ENCODE results near the gene MGMT. TPM values are rescaled to one million over a fixed set of nuclear protein-coding genes. Genes with fewer than 3 reads are reported as not detected.
A peak's percentile ranks its signal among the peaks of the same experiment; 100 is the strongest.

Gene MGMT
- total and polyA plus RNA-seq, 4 donors: 28.2 to 79.1 (median 46.0) TPM

DNA sequence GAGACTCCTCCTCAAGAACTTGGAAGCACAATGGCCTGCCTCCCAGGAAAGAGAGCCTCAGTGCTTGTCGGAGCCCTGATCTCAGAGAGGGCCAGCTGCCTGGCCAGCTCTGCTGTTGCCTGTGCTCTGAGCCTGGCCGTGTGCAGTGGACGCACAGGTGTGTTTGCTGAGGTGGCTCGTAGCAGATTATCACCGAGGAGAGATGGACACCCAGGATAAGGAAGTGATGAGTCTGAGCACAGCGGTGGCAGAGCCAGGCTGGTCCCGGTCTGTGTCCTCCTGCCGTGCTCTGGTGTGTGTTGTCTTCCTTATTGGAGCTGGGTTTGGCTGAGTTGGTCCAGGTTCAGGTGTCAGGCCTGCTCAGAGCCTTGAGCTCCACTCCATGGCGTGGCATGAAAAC, 288.6 kb downstream of the MGMT start:
- no peak overlapping the region for H3K9ac ChIP-seq (ENCODE audit: low read depth in 1 of 2, low read length in 2 of 2)
- DNase-seq (ENCODE audit: low spot score): peak; percentile 27
- no peak overlapping the region for H3K27ac ChIP-seq (ENCODE audit: low read depth in 1 of 2, low read length in 2 of 2)
- H3K4me3 ChIP-seq (ENCODE audit: low read depth in 1 of 3, low read length in 3 of 3): no peak overlapping the region
- H3K9me3 ChIP-seq (ENCODE audit: control insufficient read depth in 4 of 4, low read length in 3 of 4): no peaks in the 10 kb centered on the region
- H3K27me3 ChIP-seq (ENCODE audit: control insufficient read depth in 4 of 4, insufficient read depth in 4 of 4, low read length in 3 of 4): no peaks in the 10 kb centered on the region
- H3K4me1 ChIP-seq (ENCODE audit: control insufficient read depth in 4 of 4, insufficient read depth in 4 of 4, low read length in 3 of 4): peaks cover 21 to 63% (median 51%) of the 10 kb centered on the region in 4 donors
- peaks cover 0 to 5% (median 0%) of the 10 kb centered on the region in 4 donors for H3K36me3 ChIP-seq (ENCODE audit: control insufficient read depth in 4 of 4, insufficient read depth in 3 of 4, low read depth in 1 of 4, low read length in 3 of 4)
- WGBS: 67% methylated on average over 9 of the region's 9 CpGs
- TF ChIP-seq TAF1 (conservative IDR thresholded peaks at IDR 0.05) (no peak), GABPA (IDR thresholded peaks at IDR 0.05 in 1 of 2, conservative IDR thresholded peaks at IDR 0.05 in 1 of 2) (no peak), JUND (IDR thresholded peaks at IDR 0.05) (no peak), REST (IDR thresholded peaks at IDR 0.05) (no peak), RAD21 (IDR thresholded peaks at IDR 0.05) (no peak), RXRA (IDR thresholded peaks at IDR 0.05) (no peak), HNF4G (IDR thresholded peaks at IDR 0.05) (no peak), NR2F2 (IDR thresholded peaks at IDR 0.05) (no peak), YY1 (IDR thresholded peaks at IDR 0.05) (no peak)
- TF ChIP-seq, protein P1, sequence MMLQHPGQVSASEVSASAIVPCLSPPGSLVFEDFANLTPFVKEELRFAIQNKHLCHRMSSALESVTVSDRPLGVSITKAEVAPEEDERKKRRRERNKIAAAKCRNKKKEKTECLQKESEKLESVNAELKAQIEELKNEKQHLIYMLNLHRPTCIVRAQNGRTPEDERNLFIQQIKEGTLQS (IDR thresholded peaks at IDR 0.05): no peak
- TF ChIP-seq, protein P2, sequence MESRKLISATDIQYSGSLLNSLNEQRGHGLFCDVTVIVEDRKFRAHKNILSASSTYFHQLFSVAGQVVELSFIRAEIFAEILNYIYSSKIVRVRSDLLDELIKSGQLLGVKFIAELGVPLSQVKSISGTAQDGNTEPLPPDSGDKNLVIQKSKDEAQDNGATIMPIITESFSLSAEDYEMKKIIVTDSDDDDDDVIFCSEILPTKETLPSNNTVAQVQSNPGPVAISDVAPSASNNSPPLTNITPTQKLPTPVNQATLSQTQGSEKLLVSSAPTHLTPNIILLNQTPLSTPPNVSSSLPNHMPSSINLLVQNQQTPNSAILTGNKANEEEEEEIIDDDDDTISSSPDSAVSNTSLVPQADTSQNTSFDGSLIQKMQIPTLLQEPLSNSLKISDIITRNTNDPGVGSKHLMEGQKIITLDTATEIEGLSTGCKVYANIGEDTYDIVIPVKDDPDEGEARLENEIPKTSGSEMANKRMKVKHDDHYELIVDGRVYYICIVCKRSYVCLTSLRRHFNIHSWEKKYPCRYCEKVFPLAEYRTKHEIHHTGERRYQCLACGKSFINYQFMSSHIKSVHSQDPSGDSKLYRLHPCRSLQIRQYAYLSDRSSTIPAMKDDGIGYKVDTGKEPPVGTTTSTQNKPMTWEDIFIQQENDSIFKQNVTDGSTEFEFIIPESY (IDR thresholded peaks at IDR 0.05): no peak

DNA sequence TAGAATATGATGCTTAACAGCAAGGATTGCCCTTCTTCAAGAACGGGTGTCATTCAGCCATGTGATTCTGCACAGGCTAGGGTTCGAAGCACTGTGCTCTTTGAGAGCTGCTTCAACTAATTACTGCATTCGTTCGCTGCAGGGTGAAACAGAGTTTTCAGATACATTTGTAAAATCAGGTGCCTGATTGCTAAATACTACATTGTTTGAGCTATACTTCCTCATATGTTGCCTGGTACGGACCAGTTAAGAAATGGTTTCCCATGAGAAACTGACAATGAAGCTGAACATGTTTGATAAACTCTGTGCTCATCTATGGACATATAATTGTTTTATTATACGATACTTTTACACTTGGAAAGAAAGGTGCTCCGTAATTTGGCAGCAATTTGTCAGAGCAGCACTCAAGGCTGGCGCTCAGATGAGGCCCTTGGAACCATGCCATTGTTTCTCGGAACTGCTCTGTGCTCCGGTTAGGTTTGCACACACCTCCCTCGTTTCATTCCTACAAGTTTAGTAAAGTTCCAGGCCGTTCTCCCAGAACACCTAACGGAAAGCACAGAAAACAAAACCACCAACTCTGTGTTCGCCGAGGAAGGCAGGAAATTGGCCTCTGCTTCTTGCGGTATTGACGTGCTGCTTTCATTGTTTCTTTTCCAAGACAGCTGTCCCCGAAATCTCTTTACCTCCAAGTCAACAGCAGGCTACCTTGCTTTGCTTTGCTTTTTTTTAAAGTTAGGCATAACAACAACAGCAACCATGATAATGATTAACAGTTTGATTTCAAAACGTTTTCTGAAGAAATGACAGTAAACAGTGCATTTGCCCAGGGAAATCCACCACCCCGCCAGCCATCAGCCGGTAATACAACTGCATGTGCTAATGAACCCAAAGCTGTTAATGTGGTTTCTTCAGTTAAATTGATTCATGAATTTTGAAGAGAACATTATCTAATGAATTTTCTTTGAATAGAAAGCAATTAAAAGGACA, 290.2 kb downstream of the MGMT start:
- H3K9me3 ChIP-seq (ENCODE audit: control insufficient read depth in 4 of 4, low read length in 3 of 4): no peaks in the 10 kb centered on the region
- H3K27me3 ChIP-seq (ENCODE audit: control insufficient read depth in 4 of 4, insufficient read depth in 4 of 4, low read length in 3 of 4): no peaks in the 10 kb centered on the region
- H3K27ac ChIP-seq (ENCODE audit: low read depth in 1 of 2, low read length in 2 of 2): peak overlapping the region; percentile 90 to 91
- H3K4me3 ChIP-seq (ENCODE audit: low read depth in 1 of 3, low read length in 3 of 3): peak overlapping the region; percentile 11 to 48 (median 38)
- peak; percentile 34 for DNase-seq (ENCODE audit: low spot score)
- peaks cover 0 to 8% (median under 1%) of the 10 kb centered on the region in 4 donors for H3K36me3 ChIP-seq (ENCODE audit: control insufficient read depth in 4 of 4, insufficient read depth in 3 of 4, low read depth in 1 of 4, low read length in 3 of 4)
- TF ChIP-seq SP1 (IDR thresholded peaks at IDR 0.05): peak; percentile 86
- peak; percentile 78 for TF ChIP-seq MAX (IDR thresholded peaks at IDR 0.05)
- TF ChIP-seq FOXA1 (IDR thresholded peaks at IDR 0.05): peak; percentile 33
- peak in 1 of 2 donors; percentile 45 for TF ChIP-seq JUND (IDR thresholded peaks at IDR 0.05)
- peak in 1 of 2 donors; percentile 44 for TF ChIP-seq HNF4A (conservative IDR thresholded peaks at IDR 0.05)
- TF ChIP-seq FOXA2 (IDR thresholded peaks at IDR 0.05): peak; percentile 32
- TF ChIP-seq YY1 (IDR thresholded peaks at IDR 0.05): peak; percentile 68
- no peak for TF ChIP-seq HNF4G (IDR thresholded peaks at IDR 0.05)
- no peak for TF ChIP-seq REST (IDR thresholded peaks at IDR 0.05)
- peak; percentile 52 to 60 for TF ChIP-seq RXRA (IDR thresholded peaks at IDR 0.05)
- TF ChIP-seq, protein P2 (IDR thresholded peaks at IDR 0.05): no peak
- peak; percentile 51 to 53 for TF ChIP-seq RAD21 (IDR thresholded peaks at IDR 0.05)
- TF ChIP-seq TAF1 (conservative IDR thresholded peaks at IDR 0.05): peak; percentile 54
- no peak for TF ChIP-seq GABPA (IDR thresholded peaks at IDR 0.05 in 1 of 2, conservative IDR thresholded peaks at IDR 0.05 in 1 of 2)
- no peak for TF ChIP-seq EGR1 (IDR thresholded peaks at IDR 0.05; ENCODE audit: low read depth in 2 of 2)
- WGBS: 23% methylated on average over 21 of the region's 21 CpGs
- H3K9ac ChIP-seq (ENCODE audit: low read depth in 1 of 2, low read length in 2 of 2): peak overlapping the region; percentile 35 to 41
- peaks cover 21 to 63% (median 51%) of the 10 kb centered on the region in 4 donors for H3K4me1 ChIP-seq (ENCODE audit: control insufficient read depth in 4 of 4, insufficient read depth in 4 of 4, low read length in 3 of 4)

Data from liver (tissue), 9 donors.